SU-DHL-6 (cell line): ENCODE measurements around the gene RIPK3.

ENCODE experiments used
- H2AFZ ChIP-seq: fragments of 200-600 bp; sonication (generic); 2 replicates; pipeline ENCODE4 v1.6.1; 2014; ENCODE audit warnings: low read depth, mild to moderate bottlenecking, moderate library complexity, mixed read lengths, antibody characterized with exemption, low read length; ENCODE audit not compliant: severe bottlenecking
- H3F3A ChIP-seq: fragments of 200-600 bp; shearing (Covaris generic); 2 replicates; pipeline ENCODE4 v1.6.0; 2016; ENCODE audit warnings: antibody characterized with exemption, mild to moderate bottlenecking; ENCODE audit not compliant: insufficient read depth
- H3K27ac ChIP-seq: fragments of 200-600 bp; sonication (generic); 2 replicates; pipeline ENCODE4 v1.5.1; 2016; ENCODE audit warnings: low read depth, mild to moderate bottlenecking, low read length, moderate library complexity, mixed read lengths
- H3K27me3 ChIP-seq: fragments of 200-600 bp; sonication (generic), shearing (Covaris generic); 2 replicates; pipeline ENCODE4 v1.6.0; 2014; ENCODE audit warnings: mild to moderate bottlenecking, low read length
- H3K36me3 ChIP-seq: fragments of 200-600 bp; sonication (generic); 2 replicates; pipeline ENCODE4 v1.6.1; 2014; ENCODE audit warnings: mild to moderate bottlenecking, low read length, mixed read lengths
- H3K4me2 ChIP-seq: fragments of 300-600, 200-600 bp; shearing (Covaris generic), sonication (generic); 2 replicates; pipeline ENCODE4 v1.6.0; 2014; ENCODE audit warnings: low read length, low read depth, mild to moderate bottlenecking; ENCODE audit not compliant: poor library complexity, severe bottlenecking
- H3K4me3 ChIP-seq: fragments of 200-600 bp; sonication (generic); 2 replicates; pipeline ENCODE4 v1.5.1; 2014; ENCODE audit warnings: antibody characterized with exemption, low read length, mild to moderate bottlenecking, mixed read lengths; ENCODE audit not compliant: insufficient read depth, poor library complexity, severe bottlenecking
- H3K79me2 ChIP-seq: fragments of 200-600 bp; sonication (generic); 2 replicates; pipeline ENCODE4 v1.6.1; 2014; ENCODE audit warnings: mild to moderate bottlenecking, low read length, moderate library complexity; ENCODE audit not compliant: insufficient read depth
- H3K9ac ChIP-seq: fragments of 200-600 bp; sonication (generic); 2 replicates; pipeline ENCODE4 v1.7.0; 2014; ENCODE audit warnings: mild to moderate bottlenecking, low read length
- H3K9me2 ChIP-seq: fragments of 200-600 bp; sonication (generic); replicated peaks from 2 replicates; pipeline ENCODE4 v1.6.1; 2014; ENCODE audit warnings: low read length; ENCODE audit not compliant: insufficient read depth
- H3K9me3 ChIP-seq: fragments of 200-600 bp; sonication (generic); 2 replicates; pipeline ENCODE4 v1.6.1; 2014; ENCODE audit warnings: low read length, mixed read lengths; ENCODE audit not compliant: insufficient read depth
- H4K20me1 ChIP-seq: fragments of 200-600 bp; sonication (generic); 2 replicates; pipeline ENCODE4 v1.6.1; 2014; ENCODE audit warnings: low read depth, mild to moderate bottlenecking, antibody characterized with exemption, low read length, moderate library complexity, mixed read lengths
- CTCF ChIP-seq: fragments of 200-600 bp; sonication (generic); IDR thresholded peaks from one replicate; pipeline ENCODE4 v1.5.1; 2017; ENCODE audit warnings: antibody characterized with exemption, mild to moderate bottlenecking, low read length, moderate library complexity; ENCODE audit not compliant: insufficient read depth, poor library complexity, severe bottlenecking
- EZH2phosphoT487 ChIP-seq: fragments of 200-600 bp; sonication (generic), shearing (Covaris generic); conservative IDR thresholded peaks from 2 replicates; pipeline ENCODE4 v1.6.1; 2018; ENCODE audit warnings: mild to moderate bottlenecking, antibody characterized with exemption, low read length, moderate library complexity, mixed read lengths

The RIPK3 gene

GRCh38 chr14:24290746-24291145 lies 49.0 kb downstream of the RIPK3 start:
- Histone ChIP-seq H3K79me2 (no peaks in the 10 kb centered on the region), H3F3A (0 out of 2 replicates have a peak, but pooled peaks cover 3% of the 10 kb centered on the region), H3K27ac (no peak overlapping the region), H3K27me3 (no peaks in the 10 kb centered on the region), H4K20me1 (no peaks in the 10 kb centered on the region), H3K9me3 (no peaks in the 10 kb centered on the region), H2AFZ (no peak overlapping the region), H3K9me2 (no peaks in the 10 kb centered on the region), H3K36me3 (no peaks in the 10 kb centered on the region), H3K4me2 (no peak overlapping the region), H3K9ac (no peak overlapping the region), H3K4me3 (no peak overlapping the region)
- TF ChIP-seq CTCF, result no peak
- TF ChIP-seq EZH2phosphoT487, result no peak

GRCh38 chr14:24289649-24290280 lies 50.0 kb downstream of the RIPK3 start:
- Histone ChIP-seq H3K27ac (no peak overlapping the region), H3K4me2 (no peak overlapping the region), H3K36me3 (no peaks in the 10 kb centered on the region)

GRCh38 chr14:24286996-24287395 lies 52.8 kb downstream of the RIPK3 start:
- Histone ChIP-seq H3K9ac (no peak overlapping the region), H3K4me2 (no peak overlapping the region), H4K20me1 (no peaks in the 10 kb centered on the region), H3K9me2 (no peaks in the 10 kb centered on the region), H3K4me3 (no peak overlapping the region), H3K27me3 (no peaks in the 10 kb centered on the region), H3K36me3 (no peaks in the 10 kb centered on the region), H3K9me3 (no peaks in the 10 kb centered on the region), H3F3A (no peaks in the 10 kb centered on the region), H2AFZ (no peak overlapping the region), H3K79me2 (no peaks in the 10 kb centered on the region), H3K27ac (no peak overlapping the region)
- no peak for TF ChIP-seq EZH2phosphoT487
- TF ChIP-seq CTCF, result no peak

More at GRCh38 chr14:24289649-24290280, 50.0 kb downstream of the RIPK3 start:
- no peaks in the 10 kb centered on the region for H3K9me2 ChIP-seq
- no peaks in the 10 kb centered on the region for H3K9me3 ChIP-seq
- no peaks in the 10 kb centered on the region for H3F3A ChIP-seq
- no peak for TF ChIP-seq CTCF
- no peak for TF ChIP-seq EZH2phosphoT487
- no peaks in the 10 kb centered on the region for H4K20me1 ChIP-seq
- no peak overlapping the region for H3K9ac ChIP-seq
- H3K4me3 ChIP-seq, result no peak overlapping the region
- no peaks in the 10 kb centered on the region for H3K27me3 ChIP-seq
- H3K79me2 ChIP-seq, result no peaks in the 10 kb centered on the region
- H2AFZ ChIP-seq, result no peak overlapping the region
